Kidney epithelial cell (primary cell): ENCODE measurements around the gene WBP2. TPM values are rescaled to one million over a fixed set of nuclear protein-coding genes. Genes with fewer than 3 reads are reported as not detected.
"Not testable (repeated sequence)": the region's sequence is repeated elsewhere in the genome, so short reads cannot be mapped to it uniquely, and the experiment has no call there.

Experiments used
- DNase-seq: peaks from one replicate; pipeline ENCODE4 v3.0.0-alpha.2; 2010; ENCODE audit warnings: low read depth
- H3K27me3 ChIP-seq: 2 replicates; pipeline ENCODE4 v1.6.0; 2011; ENCODE audit warnings: low read length; ENCODE audit not compliant: control insufficient read depth, insufficient read depth
- H3K36me3 ChIP-seq: 2 replicates; pipeline ENCODE4 v1.5.1; 2011; ENCODE audit warnings: low read length; ENCODE audit not compliant: control insufficient read depth, insufficient read depth
- H3K4me3 ChIP-seq: 2 replicates; pipeline ENCODE4 v1.5.1; 2011; ENCODE audit warnings: low read depth, mild to moderate bottlenecking, control low read depth, low read length
- total RNA-seq: library from RNA; depleted of rRNA; stranded (reverse); fragments of >200 nt; gene quantifications from 2 replicates; pipeline ENCODE4 v1.2.3, GENCODE V29; 2015
- TF ChIP-seq, protein P1 (sequence below): IDR thresholded peaks from 2 replicates; pipeline ENCODE4 v1.5.1; 2011; ENCODE audit warnings: mild to moderate bottlenecking, moderate library complexity, low read length, control low read depth, inconsistent platforms; ENCODE audit not compliant: insufficient read depth, poor library complexity, severe bottlenecking

The WBP2 gene
- total RNA-seq, 1 donor from 2014 or later = 105 TPM

DNA sequence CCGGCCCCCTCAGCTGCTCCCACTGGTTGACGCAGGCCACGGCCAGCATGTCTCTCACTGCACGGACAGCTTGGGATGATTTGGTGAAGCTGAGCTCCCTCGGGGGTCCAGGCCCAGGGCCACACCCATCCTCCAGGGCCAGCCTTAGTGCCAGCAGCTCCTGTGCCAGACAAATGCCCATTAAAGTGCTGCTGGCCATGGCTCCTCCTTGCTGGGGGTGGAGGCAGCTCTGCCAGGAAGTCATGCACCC, 20.7 kb upstream of the WBP2 start:
- Histone ChIP-seq H3K27me3 (no peaks in the 10 kb centered on the region), H3K4me3 (no peak overlapping the region), H3K36me3 (no peaks in the 10 kb centered on the region)
- TF ChIP-seq, protein P1, sequence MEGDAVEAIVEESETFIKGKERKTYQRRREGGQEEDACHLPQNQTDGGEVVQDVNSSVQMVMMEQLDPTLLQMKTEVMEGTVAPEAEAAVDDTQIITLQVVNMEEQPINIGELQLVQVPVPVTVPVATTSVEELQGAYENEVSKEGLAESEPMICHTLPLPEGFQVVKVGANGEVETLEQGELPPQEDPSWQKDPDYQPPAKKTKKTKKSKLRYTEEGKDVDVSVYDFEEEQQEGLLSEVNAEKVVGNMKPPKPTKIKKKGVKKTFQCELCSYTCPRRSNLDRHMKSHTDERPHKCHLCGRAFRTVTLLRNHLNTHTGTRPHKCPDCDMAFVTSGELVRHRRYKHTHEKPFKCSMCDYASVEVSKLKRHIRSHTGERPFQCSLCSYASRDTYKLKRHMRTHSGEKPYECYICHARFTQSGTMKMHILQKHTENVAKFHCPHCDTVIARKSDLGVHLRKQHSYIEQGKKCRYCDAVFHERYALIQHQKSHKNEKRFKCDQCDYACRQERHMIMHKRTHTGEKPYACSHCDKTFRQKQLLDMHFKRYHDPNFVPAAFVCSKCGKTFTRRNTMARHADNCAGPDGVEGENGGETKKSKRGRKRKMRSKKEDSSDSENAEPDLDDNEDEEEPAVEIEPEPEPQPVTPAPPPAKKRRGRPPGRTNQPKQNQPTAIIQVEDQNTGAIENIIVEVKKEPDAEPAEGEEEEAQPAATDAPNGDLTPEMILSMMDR = no peak
- DNase-seq = no peak

DNA sequence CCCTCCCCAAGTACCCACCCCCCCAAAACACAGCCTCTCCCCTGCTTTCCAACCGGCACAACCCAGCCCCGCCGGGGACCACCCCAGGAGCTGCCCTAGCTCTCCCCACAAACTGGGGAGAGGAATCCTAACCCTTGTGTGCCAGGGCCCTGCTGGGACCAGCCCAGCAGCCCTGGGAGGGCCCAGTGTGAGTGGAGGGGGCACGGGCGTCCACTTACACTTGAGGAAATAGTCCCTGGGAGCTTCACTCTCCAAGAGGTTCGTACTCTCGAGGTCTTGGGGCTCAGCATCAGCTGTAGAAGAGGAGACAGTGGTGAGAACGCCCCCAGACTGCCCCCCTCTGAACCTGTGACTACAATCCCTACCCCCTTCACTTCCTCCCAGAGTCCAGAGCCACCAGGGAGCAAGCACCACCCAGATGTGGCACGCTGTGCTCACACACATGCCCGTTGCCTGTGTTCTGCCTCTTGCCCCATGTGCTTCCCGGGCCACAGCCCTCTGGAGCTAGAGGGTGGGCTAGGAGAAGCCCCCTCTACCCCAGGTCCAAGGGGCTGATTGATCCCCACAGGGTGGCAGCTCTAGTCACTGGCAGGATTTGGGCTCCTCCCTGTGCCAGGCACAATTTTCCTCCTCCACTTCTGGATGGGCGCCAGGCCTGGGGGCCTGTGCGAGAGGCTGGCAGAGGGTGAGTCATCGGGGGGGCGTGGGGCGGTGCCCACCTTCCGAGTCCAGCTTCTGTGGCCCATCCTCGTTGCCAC, 20.2 kb upstream of the WBP2 start:
- TF ChIP-seq, protein P1 = no peak
- H3K27me3 ChIP-seq = no peaks in the 10 kb centered on the region
- H3K36me3 ChIP-seq = no peaks in the 10 kb centered on the region
- no peak overlapping the region for H3K4me3 ChIP-seq
- DNase-seq = no peak

DNA sequence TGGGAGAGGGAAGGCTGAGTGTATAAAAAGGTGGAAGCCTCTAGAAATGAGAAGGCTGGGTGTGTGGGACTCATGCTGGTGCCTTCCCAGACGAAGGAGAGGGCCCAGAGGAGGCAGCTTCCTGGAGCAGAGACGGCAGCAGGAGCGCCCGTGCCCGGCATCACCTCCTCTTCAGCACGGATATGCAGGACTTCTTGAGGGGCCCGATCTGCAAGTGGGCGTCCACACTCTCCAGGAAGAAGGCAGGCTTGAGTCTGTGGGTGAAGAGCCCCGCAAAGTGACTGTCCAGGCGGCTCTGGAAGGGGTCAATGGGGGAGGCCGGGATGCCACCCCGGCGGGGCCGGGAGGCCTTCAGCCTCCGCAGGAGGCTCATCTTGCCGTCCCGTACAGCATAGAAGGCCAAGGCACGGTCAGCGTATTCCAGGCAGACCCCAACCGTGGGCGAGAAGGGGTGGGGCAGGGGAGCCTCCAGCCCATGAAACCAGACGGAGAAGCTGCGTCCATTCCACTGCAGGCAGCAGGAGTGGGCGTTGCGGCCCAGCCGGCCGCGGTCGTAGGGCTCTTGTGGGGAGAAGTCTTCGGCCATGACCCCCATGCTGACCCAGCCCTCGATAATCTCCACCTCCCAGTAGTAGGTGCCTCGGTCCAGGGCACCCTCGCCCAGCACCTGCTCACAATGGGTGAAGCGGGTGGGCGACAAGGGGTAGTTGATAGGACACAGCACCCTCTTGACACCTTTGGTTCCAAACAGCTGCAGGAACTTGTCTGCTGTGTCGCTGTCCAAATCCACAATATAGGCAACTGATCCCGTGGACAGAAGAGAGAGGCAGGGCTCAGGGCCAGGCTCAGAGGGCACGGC, 19.4 kb upstream of the WBP2 start:
- H3K27me3 ChIP-seq = no peaks in the 10 kb centered on the region
- TF ChIP-seq, protein P1 = no peak
- DNase-seq = no peak
- H3K4me3 ChIP-seq = no peak overlapping the region
- no peaks in the 10 kb centered on the region for H3K36me3 ChIP-seq

DNA sequence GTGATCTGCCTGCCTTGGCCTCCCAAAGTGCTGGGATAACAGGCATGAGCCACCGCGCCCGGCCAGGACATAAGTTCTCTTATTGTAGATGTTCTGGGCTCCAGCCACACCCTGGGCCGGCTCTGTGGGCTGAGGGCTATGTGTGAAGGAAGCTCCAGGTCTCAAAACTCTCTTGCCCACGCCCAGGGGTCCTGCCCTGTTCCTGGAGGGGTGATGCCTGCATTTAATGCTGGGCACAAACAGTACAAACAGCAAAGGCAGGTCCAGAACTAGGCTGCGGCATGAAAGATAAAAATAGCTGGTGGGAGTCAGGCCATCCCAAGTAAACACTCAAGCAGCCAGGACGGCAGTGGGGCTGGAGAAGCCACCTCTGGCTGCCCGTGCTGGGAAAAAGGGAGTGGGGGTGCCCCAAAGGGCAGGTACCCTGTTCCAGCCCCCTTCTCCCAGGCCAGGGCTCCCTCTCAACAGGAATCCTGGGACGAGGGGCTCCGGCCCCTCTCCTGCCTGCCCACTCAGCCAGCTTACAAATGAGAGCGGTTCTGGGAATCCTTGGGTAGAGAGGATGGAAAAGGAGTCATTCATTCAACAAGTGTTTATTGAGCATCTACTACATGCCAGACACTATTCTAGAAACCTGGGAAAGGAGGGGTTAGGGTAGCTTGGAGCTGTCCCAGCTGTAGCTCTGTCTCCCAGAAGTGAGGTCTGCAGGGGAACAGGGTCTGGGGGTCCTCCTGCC, 18.6 kb upstream of the WBP2 start:
- Histone ChIP-seq H3K4me3 (no peak overlapping the region), H3K36me3 (no peaks in the 10 kb centered on the region), H3K27me3 (no peaks in the 10 kb centered on the region)
- TF ChIP-seq, protein P1 = no peak
- DNase-seq = no peak

DNA sequence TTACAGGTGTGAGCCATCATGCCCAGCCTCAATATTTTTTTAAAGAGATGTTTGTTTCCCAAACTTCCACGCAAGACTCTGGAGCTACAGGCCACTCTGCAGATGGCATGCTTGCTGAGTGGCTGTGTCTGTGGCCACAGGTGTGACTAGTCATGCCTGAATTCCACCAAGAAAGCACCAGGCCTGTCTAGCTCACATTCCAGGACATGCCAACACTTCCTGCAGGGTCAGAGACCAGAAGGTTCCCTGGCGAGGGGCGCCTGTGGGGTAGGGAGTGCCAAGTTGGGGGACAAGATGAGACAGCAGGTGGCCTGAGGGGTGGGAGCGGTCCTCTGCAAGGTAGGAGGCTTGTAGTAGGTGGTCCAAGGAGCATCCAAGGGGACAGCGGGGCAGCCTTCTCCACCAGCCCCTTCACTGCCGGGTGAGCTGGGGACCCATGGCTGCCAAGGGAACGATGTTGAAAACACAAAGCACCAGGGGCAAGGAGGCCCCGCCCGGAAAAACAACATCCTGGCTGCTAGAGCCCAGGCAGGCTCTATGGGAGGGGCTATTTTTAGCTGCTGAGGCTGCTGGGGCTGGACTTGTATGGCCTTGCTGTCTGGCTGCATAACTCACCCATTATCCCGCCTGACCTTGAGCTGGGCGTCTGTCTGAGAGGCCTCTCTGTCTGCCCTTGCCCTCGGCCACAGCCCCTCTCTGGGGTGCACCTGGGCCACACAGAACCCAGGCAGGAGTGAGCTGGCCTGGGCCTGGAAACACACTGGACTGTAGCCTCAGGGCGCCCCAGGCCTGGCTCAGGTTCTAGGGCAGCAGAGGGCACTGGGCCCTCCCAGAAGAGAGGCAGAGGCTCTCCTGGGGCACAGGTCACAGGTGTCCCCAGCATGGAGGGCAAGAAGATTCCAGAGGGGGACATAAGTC, 17.6 kb upstream of the WBP2 start:
- Histone ChIP-seq H3K36me3 (no peaks in the 10 kb centered on the region), H3K27me3 (no peaks in the 10 kb centered on the region), H3K4me3 (no peak overlapping the region)
- TF ChIP-seq, protein P1 = no peak
- no peak for DNase-seq

- not testable (repeated sequence) for H3K4me3 ChIP-seq, DNase-seq, H3K36me3 ChIP-seq, H3K27me3 ChIP-seq
Observed at GRCh38 chr17:75870228-75870627, 15.1 kb upstream of the WBP2 start.
